ENCODE measurements around the gene HELZ.

GRCh38 chr17:67289181-67289876 is 44.3 kb upstream of the HELZ start:
- TF ChIP-seq POLR2A (IDR thresholded peaks at IDR 0.05; ENCODE audit: low read depth, low read length): no peak
- no peak for TF ChIP-seq TAF1 (IDR thresholded peaks at IDR 0.05; ENCODE audit: borderline replicate concordance, low read depth, low read length)
- TF ChIP-seq POLR2AphosphoS5 (IDR thresholded peaks at IDR 0.05; ENCODE audit: low read depth, low read length): no peak

Measured in GM12892 (cell line).